ENCODE measurements around the gene SERTAD2.

The SERTAD2 gene

GRCh38 chr2:64627860-64628841 is 25.6 kb downstream of the SERTAD2 start:
- no peak for DNase-seq
- no peak overlapping the region for H3K27ac ChIP-seq
- TF ChIP-seq CTCF (IDR thresholded peaks at IDR 0.05; ENCODE audit: low read depth, low read length, missing control alignments), result no peak
- in situ Hi-C loops (cut with HindIII; ENCODE audit: low pct_ligation_motif_present, low sequenced_read_pairs), result no loop called here
- H3K27me3 ChIP-seq (replicated peaks), result no peaks in the 10 kb centered on the region
- no peaks in the 10 kb centered on the region for H3K36me3 ChIP-seq (replicated peaks)
- H3K4me3 ChIP-seq (ENCODE audit: low read depth, low read length), result no peak overlapping the region

GRCh38 chr2:64626963-64627760 is 26.6 kb downstream of the SERTAD2 start:
- no peak overlapping the region for H3K27ac ChIP-seq
- H3K27me3 ChIP-seq (replicated peaks), result no peaks in the 10 kb centered on the region
- no peak for TF ChIP-seq CTCF (IDR thresholded peaks at IDR 0.05; ENCODE audit: low read depth, low read length, missing control alignments)
- H3K4me3 ChIP-seq (ENCODE audit: low read depth, low read length), result no peak overlapping the region
- in situ Hi-C loops (cut with HindIII; ENCODE audit: low pct_ligation_motif_present, low sequenced_read_pairs), result no loop called here
- no peak for DNase-seq
- H3K36me3 ChIP-seq (replicated peaks), result no peaks in the 10 kb centered on the region

- DNase-seq, result no peak
- no peak for TF ChIP-seq CTCF (IDR thresholded peaks at IDR 0.05; ENCODE audit: low read depth, low read length, missing control alignments)
- no peaks in the 10 kb centered on the region for H3K27me3 ChIP-seq (replicated peaks)
- H3K27ac ChIP-seq, result no peak overlapping the region
- H3K4me3 ChIP-seq (ENCODE audit: low read depth, low read length), result no peak overlapping the region
- no peaks in the 10 kb centered on the region for H3K36me3 ChIP-seq (replicated peaks)
- in situ Hi-C loops (cut with HindIII; ENCODE audit: low pct_ligation_motif_present, low sequenced_read_pairs), result no loop called here
Measured at GRCh38 chr2:64626146-64626809, 27.4 kb downstream of the SERTAD2 start.

GRCh38 chr2:64625299-64626145 is 28.2 kb downstream of the SERTAD2 start:
- H3K27me3 ChIP-seq (replicated peaks), result no peaks in the 10 kb centered on the region
- H3K4me3 ChIP-seq (ENCODE audit: low read depth, low read length), result no peak overlapping the region
- in situ Hi-C loops (cut with HindIII; ENCODE audit: low pct_ligation_motif_present, low sequenced_read_pairs), result no loop called here
- peak; percentile 13 for TF ChIP-seq CTCF (IDR thresholded peaks at IDR 0.05; ENCODE audit: low read depth, low read length, missing control alignments)
- no peak overlapping the region for H3K27ac ChIP-seq
- no peak for DNase-seq
- H3K36me3 ChIP-seq (replicated peaks), result no peaks in the 10 kb centered on the region

GRCh38 chr2:64624862-64625261 is 28.9 kb downstream of the SERTAD2 start:
- in situ Hi-C loops (cut with HindIII; ENCODE audit: low pct_ligation_motif_present, low sequenced_read_pairs), result no loop called here
- H3K4me3 ChIP-seq (ENCODE audit: low read depth, low read length), result no peak overlapping the region
- TF ChIP-seq CTCF (IDR thresholded peaks at IDR 0.05; ENCODE audit: low read depth, low read length, missing control alignments), result no peak
- H3K27ac ChIP-seq, result no peak overlapping the region
- H3K27me3 ChIP-seq (replicated peaks), result no peaks in the 10 kb centered on the region
- DNase-seq, result no peak
- no peaks in the 10 kb centered on the region for H3K36me3 ChIP-seq (replicated peaks)

Measured in brain microvascular endothelial cell (primary cell).